GM19397 (cell line): ENCODE results near the gene HOXC12.

Source experiments
- ATAC-seq: cut with Tn5 transposase; IDR thresholded peaks from one replicate; pipeline ENCODE4 v1.9.1; 2021; ENCODE audit warnings: mild to moderate bottlenecking, moderate library complexity; ENCODE audit not compliant: unreplicated experiment

HOXC12 gene

GRCh38 chr12:53982648-53983567 lies 28.2 kb downstream of the HOXC12 start:
- ATAC-seq, result no peak

GRCh38 chr12:53983568-53983949 lies 28.9 kb downstream of the HOXC12 start:
- ATAC-seq, result no peak

- ATAC-seq, result no peak
Measured at GRCh38 chr12:53983950-53984572, 29.4 kb downstream of the HOXC12 start.

GRCh38 chr12:53984901-53985691 lies 30.4 kb downstream of the HOXC12 start, which contains the start of gene HOXC10:
Gene HOXC10 (plus strand): TSS chr12:53985146. CDS start chr12:53985260, 114 bp downstream.
- ATAC-seq, result no peak

GRCh38 chr12:53985692-53985993 lies 30.9 kb downstream of the HOXC12 start:
- ATAC-seq, result no peak

GRCh38 chr12:53985994-53986685 lies 31.4 kb downstream of the HOXC12 start:
- no peak for ATAC-seq

- no peak for ATAC-seq
Measured at GRCh38 chr12:53986686-53987483, 32.2 kb downstream of the HOXC12 start.

GRCh38 chr12:53987787-53988230 lies 33.1 kb downstream of the HOXC12 start:
- no peak for ATAC-seq

- ATAC-seq, result no peak
Measured at GRCh38 chr12:53988541-53989226, 34.0 kb downstream of the HOXC12 start.

- ATAC-seq, result no peak
Measured at GRCh38 chr12:53989227-53990113, 34.8 kb downstream of the HOXC12 start.

GRCh38 chr12:53990311-53991076 lies 35.8 kb downstream of the HOXC12 start:
- ATAC-seq, result no peak

GRCh38 chr12:53991077-53991460 lies 36.4 kb downstream of the HOXC12 start:
- no peak for ATAC-seq

- ATAC-seq, result no peak
Measured at GRCh38 chr12:53992377-53992889, 37.7 kb downstream of the HOXC12 start.

- ATAC-seq, result no peak
Measured at GRCh38 chr12:53993162-53994008, 38.7 kb downstream of the HOXC12 start.

- no peak for ATAC-seq
Measured at GRCh38 chr12:53994009-53994263, 39.2 kb downstream of the HOXC12 start.

- ATAC-seq, result no peak
Measured at GRCh38 chr12:53994264-53995001, 39.7 kb downstream of the HOXC12 start.
